Measurements from ENCODE around the gene ANKFY1.
"Not testable (repeated sequence)": the region's sequence is repeated elsewhere in the genome, so short reads cannot be mapped to it uniquely, and the experiment has no call there.

Gene ANKFY1

GRCh38 chr17:4156750-4157381, 106.9 kb downstream of the ANKFY1 start:
- DNase-seq (ENCODE audit: low read depth in 2 of 2), result no peak

- no peak for DNase-seq (ENCODE audit: low read depth in 2 of 2)
Observed at GRCh38 chr17:4155980-4156620, 107.7 kb downstream of the ANKFY1 start.

- DNase-seq (ENCODE audit: low read depth in 2 of 2), result no peak
Observed at GRCh38 chr17:4154201-4154600, 109.6 kb downstream of the ANKFY1 start.

DNA sequence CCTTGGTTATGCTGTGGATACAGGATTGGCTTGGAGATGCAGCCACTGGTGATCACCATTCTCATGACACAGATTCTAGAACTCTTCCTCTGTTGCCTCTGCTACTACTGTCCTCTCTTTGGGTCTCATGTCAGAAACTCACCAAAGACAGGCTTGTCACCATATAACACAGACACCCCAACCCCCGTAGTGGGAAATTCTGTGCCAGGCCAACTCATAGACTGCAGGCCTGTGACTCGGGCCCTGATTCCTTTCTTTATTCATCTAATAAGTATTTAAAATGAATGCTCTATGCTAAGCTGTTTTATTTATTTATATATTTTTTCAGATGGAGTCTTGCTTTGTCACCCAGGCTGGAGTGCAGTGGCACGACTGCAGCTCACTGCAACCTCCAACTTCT, 111.3 kb downstream of the ANKFY1 start:
- no peak for DNase-seq (ENCODE audit: low read depth in 2 of 2)

- DNase-seq (ENCODE audit: low read depth in 2 of 2), result no peak
Observed at GRCh38 chr17:4150096-4150495, 113.7 kb downstream of the ANKFY1 start.

DNA sequence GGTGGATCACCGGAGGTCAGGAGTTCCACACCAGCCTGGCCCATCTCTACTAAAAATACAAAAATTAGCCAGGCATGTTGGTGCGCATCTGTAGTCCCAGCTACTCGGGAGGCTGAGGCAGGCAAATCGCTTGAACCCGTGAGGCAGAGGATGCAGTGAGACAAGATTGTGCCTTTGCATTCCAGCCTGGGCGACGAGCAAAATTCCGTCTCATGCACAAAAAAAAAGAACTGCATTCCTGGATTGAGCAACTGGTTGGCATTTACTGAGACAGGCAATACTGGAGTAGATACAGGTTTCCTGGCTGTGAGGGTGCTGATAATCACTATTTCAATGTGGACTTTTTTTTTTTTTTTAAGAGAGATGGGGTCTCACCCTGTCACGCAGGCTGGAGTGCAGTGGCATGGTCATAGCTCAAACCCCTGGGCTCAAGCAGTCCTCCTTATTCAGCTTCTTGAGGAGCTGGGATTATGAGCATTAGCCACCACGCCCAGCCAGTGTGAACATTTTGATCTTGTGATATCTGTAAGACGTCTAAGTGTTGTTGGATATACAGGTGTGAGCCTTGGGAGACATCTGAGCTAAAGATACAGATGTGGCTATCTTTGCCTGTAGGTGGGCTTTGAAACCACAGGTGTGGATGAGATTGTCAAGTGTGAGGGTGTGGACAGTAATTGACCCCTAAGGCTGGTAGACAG, 115.0 kb downstream of the ANKFY1 start:
- no peak for DNase-seq (ENCODE audit: low read depth in 2 of 2)

DNA sequence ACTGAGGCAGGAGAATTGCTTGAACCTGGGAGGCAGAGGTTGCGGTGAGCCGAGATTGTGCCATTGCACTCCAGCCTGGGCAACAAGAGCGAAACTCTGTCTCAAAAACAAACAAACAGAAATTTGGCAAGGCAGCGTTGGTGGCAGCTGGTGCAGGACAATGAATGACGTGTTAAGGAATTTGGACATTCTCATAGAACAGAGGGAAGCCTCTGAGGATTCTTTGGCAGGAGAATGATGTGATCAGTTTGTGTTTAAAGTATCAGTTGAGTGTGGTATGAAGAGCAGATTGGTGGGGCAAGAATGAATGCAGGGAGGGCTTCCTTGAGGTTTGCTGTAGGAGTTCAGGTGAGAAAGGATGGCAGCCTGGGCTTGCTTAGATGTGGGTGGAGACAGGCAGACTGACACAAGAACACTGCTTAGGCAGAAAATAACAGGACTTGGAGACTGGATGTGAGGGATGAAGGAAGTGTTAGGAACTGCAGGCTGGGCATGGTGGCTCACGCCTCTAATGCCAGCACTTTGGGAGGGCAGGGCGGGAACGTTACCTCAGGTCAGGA, 115.9 kb downstream of the ANKFY1 start:
- no peak for DNase-seq (ENCODE audit: low read depth in 2 of 2)

DNA sequence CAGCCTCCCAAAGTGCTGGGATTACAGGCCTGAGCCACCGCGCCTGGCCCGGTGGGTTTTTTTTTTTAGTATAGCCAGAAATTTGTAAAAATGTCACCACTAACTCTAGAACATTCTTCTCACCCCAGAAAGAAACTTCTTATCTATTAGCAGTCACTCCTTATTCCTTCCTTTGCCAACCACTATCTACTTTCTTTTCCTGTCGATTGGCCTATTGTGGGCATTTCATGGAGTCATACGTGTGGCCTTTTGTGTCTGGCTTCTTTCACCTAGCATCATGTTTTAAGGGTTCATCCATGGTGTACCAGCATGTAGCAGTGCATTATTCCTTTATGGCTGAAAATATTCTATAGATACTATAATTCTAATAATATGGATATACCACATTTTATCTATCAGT, 117.1 kb downstream of the ANKFY1 start:
- DNase-seq (ENCODE audit: low read depth in 2 of 2), result no peak

GRCh38 chr17:4144422-4144747, 119.4 kb downstream of the ANKFY1 start:
- DNase-seq (ENCODE audit: low read depth in 2 of 2), result no peak

GRCh38 chr17:4143563-4144421, 120.0 kb downstream of the ANKFY1 start:
- peak; percentile 81 for DNase-seq (ENCODE audit: low read depth in 2 of 2)

DNA sequence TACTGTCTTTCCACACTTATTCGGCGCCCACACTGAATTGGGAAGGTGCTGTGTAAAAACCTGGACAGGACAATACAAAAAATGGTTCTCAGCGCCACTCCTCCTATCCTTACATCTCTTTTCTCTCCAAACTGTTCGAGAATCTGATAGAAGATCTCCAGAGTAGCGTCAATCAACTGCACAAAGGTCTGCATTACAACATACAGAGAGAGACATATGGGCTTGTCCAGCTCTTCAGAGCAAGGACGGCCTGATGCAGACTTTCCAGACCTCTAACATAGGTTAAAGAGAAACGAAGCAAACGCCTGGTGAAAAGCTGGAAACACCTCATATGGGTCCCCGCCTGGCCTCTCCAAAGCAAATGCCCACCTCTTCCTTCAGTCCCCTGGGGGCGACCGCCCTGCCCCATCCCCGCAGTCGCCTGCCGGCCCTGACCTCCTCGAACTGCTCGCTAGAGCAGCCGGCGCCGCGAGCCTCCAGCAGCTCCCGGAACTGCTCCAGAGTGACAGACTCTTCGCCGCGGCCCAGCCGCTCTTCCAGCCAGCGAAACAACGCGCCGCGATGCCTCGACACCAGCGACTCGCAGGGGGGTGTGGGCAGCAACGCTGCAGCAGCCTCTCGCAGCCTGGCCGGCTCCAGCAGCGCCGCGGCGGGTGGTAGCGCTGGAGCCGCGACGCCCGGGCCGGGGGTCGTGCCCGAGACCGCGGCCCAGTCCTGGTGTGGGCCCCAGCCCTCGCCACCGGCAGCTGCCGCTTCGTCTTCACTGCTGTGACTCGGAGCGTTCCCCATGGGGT, 121.5 kb downstream of the ANKFY1 start:
- no peak for DNase-seq (ENCODE audit: low read depth in 2 of 2)

- no peak for DNase-seq (ENCODE audit: low read depth in 2 of 2)
Observed at GRCh38 chr17:4140125-4140524, 123.7 kb downstream of the ANKFY1 start.

DNA sequence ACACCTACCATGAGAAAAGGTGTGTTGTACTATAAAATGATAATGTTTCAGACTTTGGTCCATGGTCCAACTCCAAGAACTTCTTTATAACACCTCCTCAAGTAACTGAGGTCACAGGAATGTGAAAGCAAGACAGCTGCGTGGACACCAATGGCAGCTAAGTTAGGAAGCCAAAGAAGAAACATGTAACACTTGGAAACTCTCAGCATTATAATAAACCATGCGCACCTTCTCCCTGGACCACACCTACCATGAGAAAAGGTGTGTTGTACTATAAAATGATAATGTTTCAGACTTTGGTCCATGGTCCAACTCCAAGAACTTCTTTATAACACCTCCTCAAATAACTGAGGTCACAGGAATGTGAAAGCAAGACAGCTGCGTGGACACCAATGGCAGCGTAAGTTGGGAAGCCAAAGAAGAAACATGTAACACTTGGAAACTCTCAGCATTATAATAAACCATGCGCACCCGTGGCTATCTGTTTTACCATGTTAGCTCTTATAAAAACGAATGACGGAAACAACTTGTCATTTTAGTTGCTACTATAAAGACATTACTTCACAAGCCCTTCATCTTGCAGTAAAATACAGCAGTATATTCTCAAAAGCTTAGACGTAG, 124.8 kb downstream of the ANKFY1 start:
- not testable (repeated sequence) for DNase-seq (ENCODE audit: low read depth in 2 of 2)

DNA sequence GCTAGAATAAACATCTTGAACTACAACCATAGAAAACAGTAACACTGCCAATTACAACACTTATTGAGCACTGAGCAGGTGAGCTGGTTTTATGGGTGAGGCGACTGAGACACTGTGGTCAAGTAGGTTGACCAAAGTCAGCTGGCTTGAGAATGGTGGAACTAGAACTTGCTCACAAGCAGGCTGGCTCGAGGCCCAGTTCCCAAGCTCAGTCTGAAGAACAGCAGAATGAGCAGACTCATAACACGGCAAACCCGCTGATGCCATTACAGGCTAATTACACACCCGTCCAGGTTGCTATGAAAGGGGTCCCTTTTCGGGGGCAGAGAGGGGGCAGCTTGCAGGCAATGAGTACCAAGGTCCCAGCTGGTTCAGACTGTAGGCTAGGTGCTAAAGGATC, 127.4 kb downstream of the ANKFY1 start:
- no peak for DNase-seq (ENCODE audit: low read depth in 2 of 2)

DNA sequence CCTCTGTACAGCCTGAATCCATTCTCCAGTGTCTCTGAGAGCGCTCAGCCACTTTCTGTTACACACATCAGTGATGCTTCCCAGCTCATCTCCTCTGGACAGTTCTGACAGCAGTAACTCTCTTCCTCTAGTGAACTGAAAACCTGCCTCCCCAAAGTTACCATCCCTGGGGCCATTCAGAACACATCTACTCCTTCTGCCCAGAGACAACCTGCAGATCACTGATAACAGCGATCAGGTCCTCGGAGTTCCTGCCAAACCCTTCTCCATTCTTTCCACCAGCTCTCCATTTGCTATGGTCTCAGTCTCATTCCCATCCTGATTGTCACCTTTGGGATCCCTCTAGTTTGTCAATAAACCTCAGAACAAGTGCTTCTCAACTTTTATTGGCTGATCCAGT, 128.3 kb downstream of the ANKFY1 start:
- DNase-seq (ENCODE audit: low read depth in 2 of 2), result no peak

GRCh38 chr17:4134721-4135120, 129.1 kb downstream of the ANKFY1 start:
- no peak for DNase-seq (ENCODE audit: low read depth in 2 of 2)

DNA sequence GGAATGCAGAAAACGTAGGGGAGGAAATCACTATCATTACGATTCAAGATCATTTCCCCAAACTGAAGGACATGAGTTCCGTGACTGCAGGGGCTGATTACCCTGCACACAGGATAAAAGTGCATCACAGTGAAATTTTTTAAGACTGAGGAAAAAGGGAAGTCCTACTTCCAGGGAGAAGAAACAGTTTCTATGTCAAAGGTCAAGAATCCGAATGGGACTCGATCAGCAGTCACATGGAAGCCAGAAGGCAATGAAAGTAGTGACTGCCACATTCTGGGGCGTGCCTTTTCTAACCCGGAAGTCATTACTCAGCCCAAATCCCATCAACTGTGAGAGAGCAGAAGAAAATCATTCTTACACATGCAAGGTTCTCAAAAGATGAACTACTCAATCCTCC, 133.1 kb downstream of the ANKFY1 start:
- peak in 1 of 2 experiments; percentile 3 for DNase-seq (ENCODE audit: low read depth in 2 of 2)

DNA sequence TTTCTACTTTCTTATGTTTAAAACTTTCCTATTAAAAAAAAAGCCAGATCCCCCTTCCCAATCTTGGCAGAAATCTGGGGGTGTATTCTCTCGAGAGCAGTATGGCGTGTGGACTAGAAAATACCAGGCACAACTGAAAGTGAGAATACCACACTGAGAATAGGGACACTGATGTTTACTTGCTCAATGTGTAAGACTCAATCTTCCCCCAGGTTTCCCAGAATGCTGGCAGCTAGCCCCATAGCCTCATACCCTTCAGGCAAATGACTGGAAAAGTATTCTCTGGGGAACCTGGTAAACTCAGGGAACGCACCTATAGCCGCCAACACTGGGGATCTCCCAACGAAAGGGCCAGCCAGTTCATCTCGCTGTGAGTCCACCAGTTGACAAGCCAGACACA, 136.2 kb downstream of the ANKFY1 start:
- no peak for DNase-seq (ENCODE audit: low read depth in 2 of 2)

GRCh38 chr17:4125552-4125951, 138.2 kb downstream of the ANKFY1 start:
- no peak for DNase-seq (ENCODE audit: low read depth in 2 of 2)

GRCh38 chr17:4124999-4125398, 138.8 kb downstream of the ANKFY1 start:
- DNase-seq (ENCODE audit: low read depth in 2 of 2), result no peak

DNA sequence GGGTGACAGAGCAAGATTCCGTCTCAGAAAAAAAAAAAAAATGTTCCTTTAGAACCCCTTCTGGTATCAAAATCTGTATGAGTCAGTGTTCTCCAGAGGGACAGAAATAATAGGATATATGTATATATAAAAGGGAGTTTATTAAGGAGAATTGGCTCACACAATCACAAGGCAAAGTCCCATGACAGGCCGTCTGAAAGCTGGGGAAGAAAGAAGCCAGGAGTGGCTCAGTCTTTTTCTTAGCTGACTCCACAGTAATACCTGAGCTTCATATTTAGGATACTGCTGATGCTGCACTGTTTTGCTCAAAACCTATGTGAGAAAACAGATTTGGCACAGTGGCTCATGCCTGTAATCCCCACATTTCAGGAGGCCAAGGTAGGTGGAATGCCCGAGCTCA, 143.4 kb downstream of the ANKFY1 start:
- DNase-seq (ENCODE audit: low read depth in 2 of 2), result no peak
